K562 (cell line): ENCODE results near the gene EEFSEC. TPM values are rescaled to one million over a fixed set of nuclear protein-coding genes. Genes with fewer than 3 reads are reported as not detected.

Experiments
- ATAC-seq: fragments of 200-7000 bp; cut with Tn5 transposase; 3 replicates; pipeline ENCODE4 v1.9.1; 2020; ENCODE audit warnings: moderate library complexity
- BruUV-seq: library from RNA; stranded (reverse); fragments of 400-500 nt; replicated peaks from 2 replicates; lab custom pipeline; 2021; lab: Mats Ljungman, UMichigan
- CTCF ChIA-PET: fragments of 300-600 bp; formaldehyde crosslinking; extraction: SDS; loops from one replicate; lab custom pipeline; 2021; ENCODE audit warnings: low intra/inter-chr PET ratio; lab: Yijun Ruan, JAX
- POLR2A ChIA-PET: fragments of 300-600, 350-650 bp; sonication (Branson Sonifier 250); formaldehyde crosslinking; extraction: SDS; loops from one replicate; lab custom pipeline; 2021; ENCODE audit warnings: antibody characterized with exemption, inconsistent platforms; lab: Yijun Ruan, JAX
- DNase-seq, 4 experiments: peaks; one replicate each; pipeline versions ENCODE4 v3.0.0 to v3.0.0-alpha.2; 2011 to 2018; ENCODE audit warnings: low spot score in 3 of 4, mixed read lengths in 3 of 4; ENCODE audit errors: extremely low read depth in 1 of 4
- FAIRE-seq: peaks from 2 replicates; lab custom pipeline; 2011; peaks lifted over from hg19 to GRCh38; lab: Jason Lieb, UNC
- H2AFZ ChIP-seq: 2 replicates; pipeline ENCODE4 v1.6.0; 2011; ENCODE audit warnings: low read depth, low read length, control low read depth, inconsistent platforms
- H3K27ac ChIP-seq: fragments of 200-600 bp; 3 replicates; pipeline ENCODE4 v1.8.0; 2011; ENCODE audit warnings: low read depth, mild to moderate bottlenecking, control low read depth, inconsistent platforms, low read length, moderate library complexity, mixed read lengths; ENCODE audit errors: extremely low read depth
- H3K27me3 ChIP-seq, 2 experiments: fragments of 300-600 bp in 1 of 2; 2 replicates in 1 of 2; 3 replicates in 1 of 2; pipeline versions ENCODE4 v1.6.0 to v1.8.0; 2011; ENCODE audit warnings: inconsistent platforms in 2 of 2, low read length in 2 of 2, mild to moderate bottlenecking in 1 of 2, mixed read lengths in 1 of 2, moderate library complexity in 1 of 2; ENCODE audit not compliant: control insufficient read depth in 2 of 2, insufficient read depth in 2 of 2
- H3K36me3 ChIP-seq: fragments of 300-600 bp; 3 replicates; pipeline ENCODE4 v1.8.0; 2011; ENCODE audit warnings: mild to moderate bottlenecking, low read length, inconsistent platforms; ENCODE audit not compliant: control insufficient read depth, insufficient read depth
- H3K4me1 ChIP-seq, 2 experiments: fragments of 200-600 bp in 1 of 2; replicated peaks in 1 of 2; 2 replicates in 1 of 2; 3 replicates in 1 of 2; pipeline versions ENCODE4 v1.5.1 to v1.8.0; 2011; ENCODE audit warnings: inconsistent platforms in 2 of 2, low read length in 2 of 2, mild to moderate bottlenecking in 1 of 2, mixed read lengths in 1 of 2, moderate library complexity in 1 of 2; ENCODE audit not compliant: control insufficient read depth in 2 of 2, insufficient read depth in 2 of 2
- H3K4me2 ChIP-seq: 2 replicates; pipeline ENCODE4 v1.6.1; 2011; ENCODE audit warnings: low read length, control low read depth, inconsistent platforms, mixed read lengths; ENCODE audit not compliant: insufficient read depth
- H3K4me3 ChIP-seq: fragments of 200-600 bp; sonication (generic), shearing (Covaris generic); 2 replicates; pipeline ENCODE4 v1.5.1; 2016; ENCODE audit warnings: control low read depth, inconsistent platforms
- H3K79me2 ChIP-seq: fragments of 200-600 bp; 3 replicates; pipeline ENCODE4 v1.8.0; 2011; ENCODE audit warnings: low read length, inconsistent platforms; ENCODE audit not compliant: control insufficient read depth, insufficient read depth
- H3K9ac ChIP-seq, 2 experiments: 2 replicates each; pipeline versions ENCODE4 v1.6.0 to v1.6.1; 2011; ENCODE audit warnings: low read depth in 2 of 2, low read length in 2 of 2, control low read depth in 1 of 2, inconsistent platforms in 1 of 2, mild to moderate bottlenecking in 1 of 2, mixed read lengths in 1 of 2; ENCODE audit not compliant: insufficient read depth in 1 of 2
- H3K9me1 ChIP-seq: one replicate; pipeline ENCODE4 v1.6.0; 2011; ENCODE audit warnings: inconsistent platforms, mild to moderate bottlenecking, low read length, moderate library complexity; ENCODE audit not compliant: control insufficient read depth, insufficient read depth
- H3K9me3 ChIP-seq: replicated peaks from 2 replicates; pipeline ENCODE4 v1.5.1; 2011; ENCODE audit warnings: low read depth, low read length, inconsistent platforms; ENCODE audit not compliant: control insufficient read depth, insufficient read depth
- H4K20me1 ChIP-seq: replicated peaks from 2 replicates; pipeline ENCODE4 v1.6.1; 2011; ENCODE audit warnings: low read length, inconsistent platforms, mixed read lengths; ENCODE audit not compliant: control insufficient read depth, insufficient read depth
- CEBPB ChIP-seq: fragments of 450-650 bp; IDR thresholded peaks from 2 replicates; pipeline ENCODE4 v1.6.1; 2016; ENCODE audit warnings: missing genetic modification characterization, missing compliant biosample characterization
- ETS2 ChIP-seq: IDR thresholded peaks from 2 replicates; pipeline ENCODE4 v1.6.1; 2016; ENCODE audit warnings: borderline replicate concordance, missing genetic modification characterization, mild to moderate bottlenecking, moderate library complexity, missing compliant biosample characterization; ENCODE audit not compliant: poor library complexity, severe bottlenecking
- HNRNPH1 ChIP-seq: fragments of 200-400 bp; formaldehyde crosslinking; optimal IDR thresholded peaks from 2 replicates; pipeline ENCODE3; 2017; ENCODE audit warnings: low read depth, mild to moderate bottlenecking, low read length, moderate library complexity
- ID3 ChIP-seq, 2 experiments: fragments of 250-450 bp in 1 of 2; fragments of 450-650 bp in 1 of 2; sonication (Bioruptor Pico) in 1 of 2; IDR thresholded peaks; 2 replicates each; pipeline versions ENCODE4 v1.6.1 to v1.8.0; 2016 to 2021; ENCODE audit warnings: mild to moderate bottlenecking in 2 of 2, moderate library complexity in 2 of 2, missing compliant biosample characterization in 1 of 2, missing genetic modification characterization in 1 of 2
- L3MBTL2 ChIP-seq: fragments of 450-650 bp; IDR thresholded peaks from 2 replicates; pipeline ENCODE4 v1.6.1; 2016; ENCODE audit warnings: mild to moderate bottlenecking, moderate library complexity
- MTA1 ChIP-seq: fragments of 450-650 bp; IDR thresholded peaks from 2 replicates; pipeline ENCODE4 v1.6.1; 2017; ENCODE audit warnings: borderline replicate concordance
- NR2C2 ChIP-seq, 2 experiments: fragments of 200-800 bp in 1 of 2; sonication (Bioruptor generic) in 1 of 2; sonication (generic) in 1 of 2; formaldehyde crosslinking in 1 of 2; IDR thresholded peaks; 2 replicates each; pipeline versions ENCODE4 v1.6.1 to v1.8.0; 2016 to 2022; ENCODE audit warnings: mild to moderate bottlenecking in 1 of 2, missing compliant biosample characterization in 1 of 2, missing genetic modification characterization in 1 of 2, missing genetic modification reagents in 1 of 2
- PHF20 ChIP-seq: fragments of 450-650 bp; IDR thresholded peaks from 2 replicates; pipeline ENCODE4 v1.6.1; 2018; ENCODE audit not compliant: partially characterized antibody
- XRCC5 ChIP-seq: fragments of 200-400 bp; formaldehyde crosslinking; IDR thresholded peaks from 2 replicates; pipeline ENCODE4 v1.6.1; 2017; ENCODE audit warnings: low read depth, mild to moderate bottlenecking, low read length
- ZFX ChIP-seq: sonication (generic); formaldehyde crosslinking; IDR thresholded peaks from 2 replicates; pipeline ENCODE4 v1.8.0; 2022; ENCODE audit warnings: mild to moderate bottlenecking, missing genetic modification reagents, moderate library complexity
- ZNF146 ChIP-seq: IDR thresholded peaks from one replicate; pipeline ENCODE4 v1.6.1; 2018; ENCODE audit warnings: missing compliant biosample characterization; ENCODE audit not compliant: unreplicated experiment
- ZNF212 ChIP-seq: fragments of 450-650 bp; formaldehyde crosslinking; IDR thresholded peaks from 2 replicates; pipeline ENCODE4 v1.4.0; 2020; ENCODE audit warnings: mild to moderate bottlenecking
- ZNF282 ChIP-seq: sonication (generic); formaldehyde crosslinking; IDR thresholded peaks from 2 replicates; pipeline ENCODE4 v1.8.1; 2023; ENCODE audit warnings: missing genetic modification reagents
- ZNF696 ChIP-seq: fragments of 250-450 bp; sonication (Bioruptor Pico); conservative IDR thresholded peaks from 2 replicates; pipeline ENCODE4 v1.4.0; 2020; ENCODE audit warnings: mild to moderate bottlenecking, moderate library complexity
- WGBS: fragments of 100-300 bp; shearing (Covaris generic); methylation state at CpG from one replicate; pipeline ENCODE4 v1.1.6; 2016; ENCODE audit warnings: low coverage, mixed read lengths; ENCODE audit not compliant: insufficient coverage; ENCODE audit errors: missing lambda C conversion rate; 5-methylcytosine and 5-hydroxymethylcytosine counted together
- in situ Hi-C: fragments of 300-500 bp; cut with MboI; formaldehyde crosslinking; loops from 4 replicates; pipeline ENCODE4 v1.15.0; 2018; ENCODE audit warnings: inconsistent platforms, mixed read lengths
- intact Hi-C: fragments of 100-400 bp; cut with micrococcal nuclease; formaldehyde crosslinking; loops from 2 replicates; pipeline ENCODE4 v1.14.2; 2022
- polyA plus RNA-seq, 8 experiments: library from polyadenylated mRNA; depleted of rRNA in 4 of 8; stranded (reverse) in 5 of 8; unstranded in 3 of 8; fragments of >200 nt; fragmentation: Nextera tagmentation in 2 of 8; fragmentation: Illumina TruSeq in 1 of 8; extraction: Ambion mirVana in 2 of 8; extraction: Trizol in 1 of 8; gene quantifications; 2 replicates each; pipeline versions ENCODE4 v1.2.1 to v1.2.3, GENCODE V29; 2011 to 2014; ENCODE audit warnings: inconsistent platforms in 1 of 8, missing spikeins in 1 of 8
- total RNA-seq, 7 experiments: library from RNA; depleted of rRNA in 6 of 7; stranded (reverse); fragments of >200 nt in 6 of 7; fragmentation: Illumina TruSeq in 2 of 7; extraction: Trizol in 2 of 7; gene quantifications; 2 replicates each; pipeline versions ENCODE4 v1.2.1 to v1.2.3, GENCODE V29; 2011 to 2021; ENCODE audit warnings: low replicate concordance in 1 of 7
- TF ChIP-seq, protein P1 (sequence below): sonication (generic); formaldehyde crosslinking; IDR thresholded peaks from 2 replicates; pipeline ENCODE4 v1.8.0; 2023; ENCODE audit warnings: mild to moderate bottlenecking, missing genetic modification reagents

Gene EEFSEC
- total and polyA plus RNA-seq, 9 of the 15 experiments (the other 6 are each of a cell fraction or from before 2014, with no cell fraction given), result 0.35 to 11.8 (median 7.7) TPM

GRCh38 chr3:128174675-128175590 is 21.7 kb downstream of the EEFSEC start:
- Histone ChIP-seq H3K27ac (no peak overlapping the region), H2AFZ (no peak overlapping the region), H3K9me1 (no peaks in the 10 kb centered on the region), H3K79me2 (peaks cover 3% of the 10 kb centered on the region; the same call in 2 of the 3 replicates), H3K4me1 (peaks cover 0 to 4% of the 10 kb centered on the region in 2 experiments; a peak in 2 of 5 replicates), H3K4me3 (no peak overlapping the region), H3K9me3 (no peaks in the 10 kb centered on the region), H3K9ac (no peak overlapping the region)
- no peak for FAIRE-seq
- 76% methylated on average over 7 of the region's 9 CpGs for WGBS
- in situ Hi-C loops, result loop anchor here (10.0 kb wide), 1 partner anchor 220 kb away; no protein-coding TSS in a partner anchor
- no peak for ATAC-seq
- BruUV-seq, result no TSS peak
- ChIA-PET CTCF (no interaction called here), POLR2A (no interaction called here)
- intact Hi-C loops, result loop anchor here (5.0 to 10.0 kb wide), 2 partner anchors 260 to 322 kb away; no protein-coding TSS in a partner anchor
- no peak for TF ChIP-seq ZFX (CRISPR knock-in tag)
- no peak for TF ChIP-seq XRCC5
- no peak for TF ChIP-seq ETS2 (tag)
- TF ChIP-seq ZNF146, result no peak
- TF ChIP-seq NR2C2 (CRISPR knock-in tag; IDR thresholded peaks at IDR 0.05), result no peak
- no peak for TF ChIP-seq NR2C2 (tag; IDR thresholded peaks at IDR 0.05)
- no peak for TF ChIP-seq ZNF696 (CRISPR knock-in tag)
- TF ChIP-seq MTA1, result no peak
- no peak for TF ChIP-seq ID3 (CRISPR knock-in tag; IDR thresholded peaks at IDR 0.05)
- no peak for TF ChIP-seq ID3 (tag; IDR thresholded peaks at IDR 0.05)
- TF ChIP-seq ZNF212 (CRISPR knock-in tag), result no peak
- TF ChIP-seq, protein P1, sequence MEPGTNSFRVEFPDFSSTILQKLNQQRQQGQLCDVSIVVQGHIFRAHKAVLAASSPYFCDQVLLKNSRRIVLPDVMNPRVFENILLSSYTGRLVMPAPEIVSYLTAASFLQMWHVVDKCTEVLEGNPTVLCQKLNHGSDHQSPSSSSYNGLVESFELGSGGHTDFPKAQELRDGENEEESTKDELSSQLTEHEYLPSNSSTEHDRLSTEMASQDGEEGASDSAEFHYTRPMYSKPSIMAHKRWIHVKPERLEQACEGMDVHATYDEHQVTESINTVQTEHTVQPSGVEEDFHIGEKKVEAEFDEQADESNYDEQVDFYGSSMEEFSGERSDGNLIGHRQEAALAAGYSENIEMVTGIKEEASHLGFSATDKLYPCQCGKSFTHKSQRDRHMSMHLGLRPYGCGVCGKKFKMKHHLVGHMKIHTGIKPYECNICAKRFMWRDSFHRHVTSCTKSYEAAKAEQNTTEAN (CRISPR knock-in tag), result no peak
- TF ChIP-seq L3MBTL2, result no peak
- TF ChIP-seq PHF20, result no peak
- no peak for TF ChIP-seq HNRNPH1
- TF ChIP-seq CEBPB (tag), result no peak
- no peak for TF ChIP-seq ZNF282 (CRISPR knock-in tag)
- TF ChIP-seq, all 486 proteins: peak for 0
- Histone ChIP-seq H3K36me3 (no peaks in the 10 kb centered on the region), H3K4me2 (no peak overlapping the region), H3K27me3 (no peaks in the 10 kb centered on the region), H4K20me1 (no peaks in the 10 kb centered on the region)
- no peak for DNase-seq
